SW480 (cell line): ENCODE data around the gene PRKAR1B.
A peak's percentile ranks its signal among the peaks of the same experiment; 100 is the strongest.
"Not testable (repeated sequence)": the region's sequence is repeated elsewhere in the genome, so short reads cannot be mapped to it uniquely, and the experiment has no call there.

Source experiments
- DNase-seq: peaks from one replicate; pipeline ENCODE4 v3.0.0-alpha.2; 2016; ENCODE audit warnings: low spot score

The PRKAR1B gene

DNA sequence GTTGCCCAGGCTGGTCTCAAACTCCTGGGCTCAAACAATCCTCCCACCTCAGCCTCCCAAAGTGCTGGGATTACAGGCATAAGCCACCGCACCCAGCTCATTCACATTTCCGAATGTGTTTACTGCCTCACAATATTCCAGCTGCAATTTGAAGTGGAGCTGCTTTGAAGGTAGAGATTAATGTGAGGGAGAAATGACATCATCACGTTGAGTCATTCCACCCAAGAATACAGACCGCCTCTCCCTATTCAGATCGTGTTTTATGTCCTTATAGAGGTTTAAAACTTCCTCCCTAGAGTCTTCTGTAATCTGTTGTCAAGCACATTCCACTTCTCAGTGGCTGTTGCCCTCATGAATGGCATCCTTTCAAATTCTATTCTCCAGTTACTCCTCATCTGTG is 107.0 kb downstream of the PRKAR1B start:
- peak; percentile 98 for DNase-seq

DNA sequence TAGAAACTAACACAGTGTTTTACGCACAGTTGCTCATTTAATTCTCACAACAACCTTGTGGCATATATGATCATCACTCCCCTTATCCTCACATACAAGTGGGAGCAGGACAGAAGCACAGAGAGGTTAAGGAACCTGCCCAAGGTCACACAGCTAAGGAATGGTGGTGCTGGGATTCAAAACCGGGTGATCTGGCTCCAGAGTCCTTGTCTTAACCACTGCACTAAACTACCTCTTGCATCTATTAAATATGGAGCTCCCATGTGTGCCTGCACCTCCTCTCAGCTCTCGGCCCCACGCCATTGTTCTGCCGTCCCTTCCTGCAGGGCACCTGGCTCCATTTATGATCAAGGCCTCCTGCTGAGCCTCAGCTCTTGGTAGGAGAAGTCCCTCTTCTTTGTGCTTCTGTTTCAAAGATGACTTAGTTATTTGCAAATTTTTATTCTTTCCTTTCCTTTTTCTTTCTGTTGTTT is 107.7 kb downstream of the PRKAR1B start:
- no peak for DNase-seq

DNA sequence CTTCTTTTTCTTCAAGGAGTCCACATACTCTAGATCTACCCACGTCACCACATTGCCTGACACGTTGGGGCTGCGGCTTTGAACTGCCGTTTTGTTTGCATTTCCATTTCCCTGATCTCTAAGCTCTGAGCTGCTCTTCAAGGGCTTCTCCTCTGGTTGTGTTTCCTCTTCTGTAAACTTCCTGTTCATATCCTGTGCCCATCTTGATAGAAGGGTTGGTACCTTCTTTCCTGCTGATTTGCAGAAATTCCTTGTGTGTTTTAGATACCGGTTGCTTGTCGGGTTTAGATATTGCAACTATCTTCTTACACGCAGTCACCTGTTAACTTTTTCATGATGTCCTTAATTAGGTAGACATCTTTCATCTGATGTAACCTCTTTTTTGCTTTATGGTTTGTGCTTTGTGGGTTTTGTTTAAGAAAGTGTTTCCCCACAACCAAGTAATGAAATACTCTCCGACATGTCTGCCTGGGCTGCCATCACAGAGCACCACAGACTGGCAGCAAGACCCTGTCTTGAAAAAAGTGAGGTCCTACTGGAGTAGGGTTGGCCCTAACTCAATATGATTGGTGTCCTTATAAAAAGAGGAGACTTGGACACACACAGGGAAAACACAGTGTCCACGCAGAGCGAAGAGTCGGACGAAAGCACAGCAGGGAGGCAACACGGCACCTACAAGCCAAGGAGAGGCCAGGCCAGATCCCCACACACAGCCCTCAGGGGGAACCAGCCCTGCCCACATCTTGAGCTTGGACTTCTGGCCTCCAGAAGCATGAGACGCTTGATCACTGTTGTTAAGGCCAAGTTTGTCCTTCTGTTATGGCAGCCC is 108.3 kb downstream of the PRKAR1B start:
- peak; percentile 53 for DNase-seq

DNA sequence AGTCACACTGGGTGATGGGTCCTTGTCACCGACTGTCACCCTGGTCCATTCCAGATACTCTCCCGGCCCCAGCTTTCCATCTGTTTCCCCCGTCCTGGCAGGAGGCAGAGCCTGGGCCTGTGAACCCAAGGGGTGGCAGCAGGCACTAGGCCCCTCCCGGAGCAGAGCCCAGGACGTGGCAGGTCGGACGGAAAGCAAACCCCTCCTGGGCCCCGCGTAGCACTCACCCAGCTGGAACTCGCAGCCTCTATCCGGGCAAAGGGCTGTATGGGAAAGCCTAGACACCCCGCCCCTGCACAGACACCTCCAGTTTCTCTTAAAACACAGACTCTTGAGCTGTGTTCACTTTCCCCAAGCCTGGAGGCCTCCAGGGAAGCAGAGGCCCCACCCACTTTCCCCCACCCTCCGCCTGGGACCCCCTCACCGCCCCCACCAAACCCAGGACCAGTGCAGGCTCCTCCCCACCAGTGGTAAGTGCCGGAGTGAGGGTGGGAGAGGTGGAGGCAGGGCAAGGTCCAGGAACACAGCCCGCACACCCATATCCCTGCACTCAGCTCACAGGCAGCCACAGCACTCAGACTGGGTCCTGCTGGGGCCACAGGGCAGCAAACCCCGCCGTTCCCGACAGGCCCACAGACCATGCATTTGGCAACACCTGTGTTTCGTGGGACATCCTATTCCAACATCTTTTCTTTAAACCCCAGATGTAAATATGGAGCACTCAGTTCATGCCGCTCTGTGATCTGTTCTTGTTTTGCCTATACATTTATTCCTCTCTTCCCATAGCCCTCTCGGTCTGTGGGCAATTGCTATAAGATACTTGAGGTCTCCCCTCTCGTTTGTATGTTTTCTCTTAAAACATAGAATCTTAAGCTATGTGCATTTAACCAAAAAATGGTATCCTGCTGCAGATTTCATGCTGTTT is 109.2 kb downstream of the PRKAR1B start:
- no peak for DNase-seq

DNA sequence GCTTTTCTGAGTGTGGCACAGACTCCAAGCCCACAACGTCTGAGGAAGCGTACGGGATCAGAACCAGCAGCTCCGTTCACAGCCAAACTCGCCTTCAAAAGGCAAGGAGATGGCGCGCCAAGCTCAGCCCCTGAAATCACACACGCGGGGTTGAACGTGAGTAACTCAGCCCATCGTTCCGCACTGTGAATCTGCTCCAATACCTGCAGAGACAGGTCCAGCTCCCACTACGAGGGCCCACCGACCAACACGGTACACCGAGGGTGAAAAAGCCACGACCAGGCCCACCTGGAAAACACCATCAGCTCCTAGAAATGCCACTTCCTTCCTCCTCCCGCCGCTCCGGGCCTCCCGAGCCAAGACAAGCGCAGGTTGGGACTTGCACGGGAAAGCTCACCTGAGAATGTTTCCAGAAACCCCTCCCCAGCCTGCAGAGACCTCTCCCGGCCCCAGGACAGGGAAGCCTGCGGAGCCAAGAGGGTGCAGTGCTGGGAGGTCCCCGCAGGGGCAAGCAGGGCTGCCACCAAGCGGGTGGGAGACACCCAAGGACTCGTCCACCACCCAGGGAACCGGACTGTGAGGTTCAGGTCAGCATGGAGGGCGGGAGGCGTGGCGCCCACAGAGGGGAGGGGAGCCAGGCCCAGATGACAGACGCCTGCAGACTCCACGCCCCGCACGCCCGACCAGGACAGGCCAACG is 113.5 kb downstream of the PRKAR1B start:
- DNase-seq: no peak

DNA sequence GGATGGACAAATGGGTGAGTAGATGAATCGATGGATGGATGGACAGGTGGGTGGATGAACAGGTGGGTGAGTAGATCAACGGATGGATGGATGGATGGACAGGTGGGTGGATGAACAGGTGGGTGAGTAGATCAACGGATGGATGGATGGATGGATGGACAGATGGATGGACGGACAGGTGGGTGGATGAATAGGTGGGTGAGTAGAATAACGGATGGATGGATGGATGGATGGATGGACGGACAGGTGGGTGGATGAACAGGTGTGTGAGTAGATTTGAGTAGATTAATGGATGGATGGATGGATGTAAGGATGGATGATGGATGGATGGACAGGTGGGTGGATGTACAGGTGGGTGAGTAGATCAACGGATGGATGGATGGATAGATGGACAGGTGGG is 115.2 kb downstream of the PRKAR1B start:
- not testable (repeated sequence) for DNase-seq

DNA sequence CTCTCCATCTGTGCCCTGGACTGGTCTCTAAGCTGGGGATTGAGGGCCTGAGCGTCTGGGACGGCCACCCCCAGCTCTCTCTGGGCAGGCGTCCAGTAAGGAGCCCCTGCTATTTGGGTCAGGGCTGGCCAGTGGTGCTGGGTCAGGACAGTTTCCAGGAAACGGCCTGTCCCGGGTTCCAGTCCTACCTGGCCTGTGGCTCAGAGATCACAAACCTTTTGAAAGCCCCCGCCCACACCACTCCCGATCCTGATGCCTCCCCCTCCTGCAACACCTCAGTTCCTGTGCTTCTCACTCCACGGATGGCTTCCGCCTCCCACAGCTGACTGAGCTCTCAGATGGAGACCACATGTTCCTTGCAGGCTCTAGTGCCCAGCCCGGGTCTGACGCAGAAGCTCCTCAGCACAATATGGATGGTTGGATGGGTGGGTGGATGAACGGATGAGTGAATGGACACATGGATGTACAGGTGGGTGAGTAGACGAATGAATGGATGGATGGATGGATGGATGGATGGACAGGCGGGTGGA is 115.7 kb downstream of the PRKAR1B start:
- DNase-seq: no peak

DNA sequence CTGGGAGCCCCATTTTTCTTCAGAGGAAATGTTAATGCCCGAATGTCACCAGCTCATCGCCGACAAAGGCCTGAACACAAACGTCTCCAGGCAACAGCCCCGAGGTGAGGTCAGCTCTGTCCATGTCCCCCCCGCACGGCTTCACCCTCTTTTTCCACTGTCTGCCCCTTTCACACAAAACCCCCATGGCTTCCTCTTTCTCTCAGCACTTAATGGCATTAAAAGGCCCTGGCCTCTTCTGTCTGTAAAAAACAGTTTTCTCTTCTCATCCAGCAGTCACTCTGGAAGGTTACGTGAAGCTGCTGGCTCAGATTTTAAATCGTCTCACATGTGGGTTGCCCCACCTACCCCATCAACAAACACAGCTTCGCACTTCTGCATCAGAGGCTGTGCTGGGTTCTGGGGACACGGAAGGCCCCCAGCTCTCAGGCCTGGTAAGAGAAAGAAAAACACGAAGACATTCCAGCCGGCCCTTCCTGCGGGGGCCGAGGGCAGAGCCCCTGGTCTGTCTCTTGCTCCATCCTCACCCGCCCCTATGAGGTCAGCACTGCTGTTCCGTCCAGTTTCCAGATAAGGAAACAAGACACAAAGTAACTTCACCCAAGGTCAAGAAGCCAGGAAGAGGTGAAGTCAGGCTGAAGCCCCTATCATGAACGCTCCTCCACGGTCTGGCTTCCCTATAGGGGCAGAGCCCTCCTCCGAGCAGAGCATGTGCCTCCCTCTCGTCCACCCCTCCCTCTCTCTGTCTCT is 116.4 kb downstream of the PRKAR1B start:
- DNase-seq: no peak

DNA sequence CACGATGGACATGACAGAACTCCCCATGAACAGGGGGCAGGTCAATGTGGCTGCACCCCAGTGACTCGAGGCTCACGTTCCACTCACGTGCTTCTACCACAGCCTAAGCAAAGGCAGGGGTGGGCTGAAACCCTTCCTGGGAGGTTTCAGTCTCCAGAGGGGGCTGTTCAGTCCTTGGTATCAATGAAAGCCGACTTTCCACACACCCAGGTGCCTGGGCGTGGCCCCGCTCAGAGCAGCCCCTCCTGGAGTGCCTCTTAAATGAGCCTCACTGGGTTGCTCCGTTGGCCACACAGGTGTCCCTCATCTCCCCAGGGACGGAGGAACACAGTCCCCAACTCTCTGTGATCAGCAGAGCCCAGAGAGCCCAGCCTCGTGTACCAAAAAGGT is 116.9 kb downstream of the PRKAR1B start:
- DNase-seq: no peak

DNA sequence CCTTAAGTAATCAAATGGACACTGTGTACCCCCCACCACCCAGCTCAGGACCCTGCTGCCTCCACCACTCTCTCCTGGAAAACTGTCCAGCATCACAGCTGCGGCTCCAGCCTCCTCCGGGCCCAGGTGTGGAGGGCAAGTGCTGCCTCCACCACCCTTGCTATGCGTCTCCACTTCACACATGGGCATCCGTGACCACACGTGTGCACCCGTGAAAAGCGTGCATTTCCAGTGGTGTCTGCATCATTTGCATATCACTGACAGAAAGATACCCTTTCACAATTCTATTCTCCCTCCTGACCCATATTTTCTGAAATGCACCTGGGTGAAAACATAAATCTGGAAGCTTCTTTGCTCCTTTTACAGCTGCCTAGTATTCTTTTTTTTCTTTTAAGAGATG is 117.7 kb downstream of the PRKAR1B start:
- no peak for DNase-seq

DNA sequence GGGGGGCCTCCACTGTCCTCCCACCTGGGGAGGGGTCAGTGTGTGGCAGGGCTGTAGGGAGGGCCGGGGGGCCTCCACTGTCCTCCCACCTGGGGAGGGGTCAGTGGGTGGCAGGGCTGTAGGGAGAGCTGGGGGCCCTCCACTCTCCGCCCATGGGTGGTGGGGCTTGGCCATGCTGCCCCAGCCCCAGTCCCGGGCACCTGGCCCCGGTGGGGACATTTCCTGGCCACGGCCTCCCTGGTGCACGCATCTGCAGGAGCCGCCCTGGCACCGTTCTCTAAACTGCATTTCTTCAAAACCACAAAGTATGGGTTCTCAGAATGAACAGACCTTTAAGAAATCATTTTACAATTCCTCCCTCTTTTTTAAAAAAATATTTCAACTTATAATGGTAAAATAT is 118.1 kb downstream of the PRKAR1B start:
- DNase-seq: no peak

DNA sequence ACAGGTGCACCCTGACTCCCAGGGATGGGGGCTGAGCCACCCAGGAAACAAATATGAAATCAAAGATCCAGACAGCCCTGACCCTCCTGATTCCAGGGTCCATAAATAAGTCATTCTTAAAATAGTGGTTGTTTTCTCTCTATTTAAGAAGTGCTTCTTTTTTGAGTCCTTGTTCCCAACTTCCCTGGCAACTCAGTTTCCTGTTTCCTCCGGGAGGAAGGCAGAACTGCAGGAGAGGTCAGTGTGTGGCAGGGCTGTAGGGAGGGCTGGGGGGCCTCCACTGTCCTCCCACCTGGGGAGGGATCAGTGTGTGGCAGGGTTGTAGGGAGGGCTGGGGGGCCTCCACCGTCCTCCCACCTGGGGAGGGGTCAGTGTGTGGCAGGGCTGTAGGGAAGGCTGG is 118.7 kb downstream of the PRKAR1B start:
- no peak for DNase-seq

- DNase-seq: no peak
Measured at GRCh38 chr7:607938-608337, 119.1 kb downstream of the PRKAR1B start.

- no peak for DNase-seq
Measured at GRCh38 chr7:605661-606450, 121.2 kb downstream of the PRKAR1B start.

- DNase-seq: no peak
Measured at GRCh38 chr7:604884-605531, 122.1 kb downstream of the PRKAR1B start.

GRCh38 chr7:604001-604883 is 122.8 kb downstream of the PRKAR1B start:
- peak; percentile 89 for DNase-seq

GRCh38 chr7:603152-603951 is 123.7 kb downstream of the PRKAR1B start:
- peak; percentile 41 for DNase-seq
